Left cardiac atrium (tissue), 4 donors: ENCODE data around the gene HEATR1. TPM values are rescaled to one million over a fixed set of nuclear protein-coding genes. Genes with fewer than 3 reads are reported as not detected.

Experiments used
- ATAC-seq, 2 donors: fragments of 200-7000 bp; cut with Tn5 transposase; one replicate each; pipeline ENCODE4 v1.9.1; 2020; ENCODE audit warnings: mild to moderate bottlenecking in 2 of 2, moderate library complexity in 2 of 2
- DNase-seq: peaks from one replicate; pipeline ENCODE4 v3.0.0-alpha.2; 2020
- intact Hi-C, 2 donors: fragments of 100-400 bp; cut with DNase I; formaldehyde crosslinking; loops; one replicate each; pipeline versions ENCODE4 v1.14.1 to v1.15.1; 2022 to 2023
- total RNA-seq, 2 donors: library from RNA; stranded (reverse); fragmentation: NEBNext Ultra II Directional; extraction: Animal tissue kit (Norgen Biotek cat#: 25700); gene quantifications; one replicate each; pipeline ENCODE4 v1.2.1, GENCODE V29; 2021
- donor health status: DM: no; HTN: yes; CAD: no.
- donor health status: DM: no; HTN: yes; CAD: no; lungs with severe emphysema.
- donor health status: DM: yes; HTN: yes; CAD: no.
- donor health status: Dilated cardiomyopathy.

The HEATR1 gene
- total RNA-seq, 2 donors from 2014 or later: 13.0 to 17.1 TPM

GRCh38 chr1:236548452-236548851 lies 55.9 kb downstream of the HEATR1 start:
- ATAC-seq: no peak
- intact Hi-C loops: no loop called here
- DNase-seq: no peak

DNA sequence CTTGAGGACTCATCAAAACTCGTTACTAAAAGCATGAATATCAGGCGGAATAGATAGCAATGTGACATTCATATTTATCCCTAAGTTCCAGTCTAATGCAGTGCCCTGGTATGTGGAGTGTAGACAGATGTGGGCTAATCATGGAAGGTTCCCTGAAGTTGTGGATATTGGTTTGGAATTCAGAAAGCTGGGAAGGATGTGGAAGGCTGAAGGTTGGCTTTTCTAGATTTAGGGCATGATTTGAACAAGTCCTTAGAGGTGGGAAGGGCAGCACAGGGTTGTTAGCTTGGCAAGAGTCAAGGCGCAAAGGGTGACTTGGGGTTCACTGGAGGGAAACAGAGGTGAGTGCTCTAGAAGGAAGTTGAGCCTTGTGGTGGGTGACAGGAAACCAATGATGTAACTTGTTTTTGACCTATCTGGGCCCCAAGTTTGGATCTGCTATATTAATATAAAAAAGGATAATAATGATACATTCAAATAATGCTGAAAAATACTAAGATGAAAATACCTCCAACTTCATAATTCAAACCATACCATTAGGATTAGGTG lies 58.6 kb downstream of the HEATR1 start:
- ATAC-seq (no peak), DNase-seq (no peak)
- intact Hi-C loops: no loop called here

GRCh38 chr1:236543065-236543669 lies 61.1 kb downstream of the HEATR1 start:
- no peak for DNase-seq
- ATAC-seq: peak in 1 of 2 donors; percentile 60
- intact Hi-C loops: no loop called here

GRCh38 chr1:236541710-236542109 lies 62.6 kb downstream of the HEATR1 start:
- intact Hi-C loops: no loop called here
- DNase-seq: no peak
- peak in 1 of 2 donors; percentile 74 for ATAC-seq

GRCh38 chr1:236540813-236541465 lies 63.4 kb downstream of the HEATR1 start:
- peak in 1 of 2 donors; percentile 49 for ATAC-seq
- intact Hi-C loops: no loop called here

DNA sequence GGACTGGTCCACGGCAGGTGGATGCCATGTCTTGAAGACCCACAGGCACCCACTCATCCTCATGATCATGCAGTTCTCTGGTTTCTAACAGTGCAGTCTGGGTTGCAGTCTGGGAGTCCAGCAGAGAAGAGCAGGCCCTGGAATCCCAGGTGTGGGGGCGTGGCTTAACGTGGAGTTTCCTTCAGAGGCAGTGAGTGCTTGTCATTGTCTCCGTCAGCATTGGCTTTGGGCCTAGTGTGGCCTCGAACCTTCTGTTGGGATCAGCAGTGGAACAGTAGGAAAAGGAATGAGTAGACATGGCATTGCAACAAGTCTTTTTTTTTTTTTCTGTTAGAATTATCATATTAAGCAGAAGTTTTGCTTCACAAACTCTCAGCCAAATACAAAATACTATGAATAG lies 67.8 kb downstream of the HEATR1 start:
- intact Hi-C loops: no loop called here
- ATAC-seq (no peak), DNase-seq (no peak)

More at GRCh38 chr1:236540813-236541465, 63.4 kb downstream of the HEATR1 start:
- DNase-seq: no peak

DNA sequence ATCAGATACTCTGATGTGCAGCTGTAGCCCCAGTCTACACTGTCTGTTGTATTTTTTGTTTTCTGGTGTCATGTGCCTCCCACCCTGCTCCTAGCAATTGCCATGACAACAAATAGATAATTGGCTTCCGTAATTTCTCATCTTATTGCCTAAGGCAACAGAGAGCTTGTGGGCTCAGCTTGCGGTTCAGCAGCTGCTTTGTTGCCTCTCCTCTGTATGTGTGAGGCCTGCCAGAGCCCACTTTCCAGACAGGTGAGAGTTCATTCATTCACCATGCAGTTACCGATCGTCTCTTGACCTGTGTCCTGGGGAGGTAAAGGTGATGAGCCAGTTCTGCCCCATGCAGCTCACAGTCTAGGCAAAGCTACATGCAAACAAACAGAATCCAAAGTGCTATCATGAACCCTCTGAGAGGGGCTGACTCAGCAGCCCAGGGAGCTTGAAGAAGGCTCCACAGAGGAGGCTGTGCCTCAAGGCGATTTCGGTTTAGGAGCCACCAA lies 68.6 kb downstream of the HEATR1 start:
- intact Hi-C loops: no loop called here
- ATAC-seq (no peak), DNase-seq (no peak)

DNA sequence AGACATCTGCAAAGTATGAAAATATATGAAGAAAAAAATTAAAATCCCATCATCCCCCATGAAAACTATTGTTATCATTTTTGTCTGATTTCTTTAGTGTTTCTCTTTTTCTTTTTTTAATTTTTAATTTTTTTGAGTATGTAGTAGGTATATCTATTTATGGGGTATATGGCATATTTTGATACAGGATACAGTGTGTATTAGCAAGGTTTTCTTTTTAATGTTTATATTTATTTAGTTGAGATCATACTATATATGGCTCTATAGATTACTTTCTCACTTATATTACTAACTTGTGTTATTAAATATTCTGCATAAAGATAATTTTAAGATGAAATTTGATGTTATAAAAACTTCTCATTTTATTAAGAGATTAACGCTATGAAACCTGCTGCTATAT lies 69.1 kb downstream of the HEATR1 start:
- ATAC-seq (no peak), DNase-seq (no peak)
- intact Hi-C loops: no loop called here

DNA sequence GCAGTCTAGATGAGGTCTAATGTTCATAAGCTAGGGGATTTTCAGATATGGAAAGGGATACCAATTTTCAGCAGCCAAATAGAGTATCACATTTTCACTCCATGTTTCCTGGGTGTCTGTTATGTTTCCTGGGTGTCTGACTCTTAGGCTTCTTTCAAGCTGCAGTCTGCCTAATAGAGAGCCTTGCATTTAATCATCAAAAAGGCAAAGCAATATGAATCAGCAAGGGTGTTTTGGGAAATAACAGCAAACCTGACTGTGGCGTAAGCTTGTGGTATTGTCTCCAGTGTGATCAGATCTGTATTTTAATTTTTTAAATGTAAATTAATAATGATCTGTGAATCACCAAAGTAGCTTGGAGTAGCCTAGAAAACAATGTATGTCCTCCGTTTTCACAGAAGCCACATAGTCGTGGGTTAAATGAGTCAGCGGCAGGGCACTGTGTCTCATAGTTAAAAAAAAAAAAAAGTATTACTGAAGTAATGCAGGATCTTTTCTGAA lies 70.1 kb downstream of the HEATR1 start:
- intact Hi-C loops: no loop called here
- peak in 1 of 2 donors; percentile 21 for ATAC-seq
- DNase-seq: no peak

DNA sequence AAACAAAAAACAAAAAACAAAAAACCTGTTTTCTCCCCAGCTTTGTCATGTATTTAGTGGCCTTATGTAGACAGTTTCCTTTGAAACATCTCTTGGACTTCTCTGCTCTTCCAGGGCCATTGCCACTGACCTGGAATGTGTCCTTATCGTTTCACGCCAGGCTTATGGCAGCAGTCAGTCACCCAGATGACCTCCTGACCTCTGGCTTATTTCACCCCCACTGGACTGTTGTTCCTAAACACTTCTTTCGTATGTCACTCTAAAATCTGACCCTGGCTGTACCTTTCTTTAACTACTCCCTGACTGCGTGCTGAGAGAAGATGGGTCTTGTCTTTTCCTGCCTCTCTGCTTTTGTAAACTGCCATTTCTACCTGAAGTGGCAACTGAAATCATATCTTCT lies 71.5 kb downstream of the HEATR1 start:
- DNase-seq (no peak), ATAC-seq (peak in 1 of 2 donors; percentile 12)
- intact Hi-C loops: no loop called here

DNA sequence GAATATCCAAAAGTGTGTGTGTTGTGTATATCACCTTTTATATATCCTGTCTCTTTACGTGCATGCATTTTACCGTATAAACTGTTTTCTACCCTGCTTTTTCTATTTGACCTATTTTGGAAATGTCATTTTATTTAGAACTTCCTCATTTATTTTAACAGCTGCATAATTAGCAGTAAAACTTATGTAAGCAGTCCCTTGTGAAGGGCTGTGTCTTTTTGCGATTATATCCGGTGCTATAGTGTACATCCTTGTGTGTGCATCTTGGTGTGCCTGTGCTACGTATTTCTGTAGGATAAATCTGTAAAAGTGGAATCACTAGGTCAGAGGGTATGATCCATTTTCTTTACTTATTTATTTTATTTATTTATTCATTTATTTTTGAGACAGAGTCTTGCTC lies 73.4 kb downstream of the HEATR1 start:
- no peak for DNase-seq
- no peak for ATAC-seq
- intact Hi-C loops: no loop called here

GRCh38 chr1:236530286-236530685 lies 74.0 kb downstream of the HEATR1 start:
- no peak for ATAC-seq

GRCh38 chr1:236526079-236526478 lies 78.2 kb downstream of the HEATR1 start:
- intact Hi-C loops: no loop called here
- no peak for DNase-seq
- no peak for ATAC-seq

More at GRCh38 chr1:236530286-236530685, 74.0 kb downstream of the HEATR1 start:
- DNase-seq: no peak
- intact Hi-C loops: no loop called here

- ATAC-seq: no peak
Observed at GRCh38 chr1:236524895-236525184, 79.5 kb downstream of the HEATR1 start.

DNA sequence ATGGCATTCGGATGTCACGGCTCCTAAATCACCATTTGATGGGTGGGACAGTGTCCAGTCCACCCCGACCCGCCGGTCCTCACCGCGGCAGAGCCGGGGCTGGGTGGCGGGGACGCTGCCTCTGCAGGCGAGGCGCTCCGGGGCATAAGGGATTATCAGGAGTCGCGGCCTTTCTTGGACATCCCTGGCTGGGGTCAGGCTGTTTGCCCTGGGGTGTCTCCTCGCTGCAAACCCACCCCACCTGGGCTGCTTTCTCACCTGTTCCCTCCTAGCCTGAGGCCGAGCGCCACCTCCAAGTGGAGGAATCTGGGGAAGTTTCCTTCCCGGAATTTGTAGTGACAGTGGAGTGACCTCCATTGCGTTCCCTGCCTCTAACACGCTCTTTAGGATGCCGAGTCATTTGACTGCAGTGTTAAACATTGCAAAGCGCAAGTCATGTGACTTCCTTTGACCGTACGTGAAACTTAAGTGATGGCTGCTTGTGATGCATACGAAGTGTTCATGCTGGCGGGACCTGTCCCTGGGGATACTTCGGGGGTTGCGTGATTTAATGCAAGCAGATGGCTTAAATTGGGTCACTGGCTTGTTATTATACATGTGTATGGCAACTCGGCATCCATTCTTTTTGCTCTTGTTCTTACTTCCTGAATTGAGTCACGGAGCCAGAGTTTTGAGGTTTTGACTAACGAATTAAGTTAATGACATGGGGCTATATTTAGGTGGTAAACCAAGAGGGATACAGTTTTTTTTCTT lies 80.0 kb downstream of the HEATR1 start:
- peak; percentile 61 to 80 for ATAC-seq
- DNase-seq: no peak
- intact Hi-C loops: no loop called here

More at GRCh38 chr1:236524895-236525184, 79.5 kb downstream of the HEATR1 start:
- intact Hi-C loops: no loop called here
- no peak for DNase-seq

GRCh38 chr1:236523704-236524141 lies 80.6 kb downstream of the HEATR1 start, which contains the start of gene LGALS8:
TSS of gene LGALS8 (plus strand) at chr1:236523982. CDS start at chr1:236526071, 2,089 bp downstream.
- peak; percentile 95 for ATAC-seq
- intact Hi-C loops: no loop called here
- peak; percentile 95 for DNase-seq

DNA sequence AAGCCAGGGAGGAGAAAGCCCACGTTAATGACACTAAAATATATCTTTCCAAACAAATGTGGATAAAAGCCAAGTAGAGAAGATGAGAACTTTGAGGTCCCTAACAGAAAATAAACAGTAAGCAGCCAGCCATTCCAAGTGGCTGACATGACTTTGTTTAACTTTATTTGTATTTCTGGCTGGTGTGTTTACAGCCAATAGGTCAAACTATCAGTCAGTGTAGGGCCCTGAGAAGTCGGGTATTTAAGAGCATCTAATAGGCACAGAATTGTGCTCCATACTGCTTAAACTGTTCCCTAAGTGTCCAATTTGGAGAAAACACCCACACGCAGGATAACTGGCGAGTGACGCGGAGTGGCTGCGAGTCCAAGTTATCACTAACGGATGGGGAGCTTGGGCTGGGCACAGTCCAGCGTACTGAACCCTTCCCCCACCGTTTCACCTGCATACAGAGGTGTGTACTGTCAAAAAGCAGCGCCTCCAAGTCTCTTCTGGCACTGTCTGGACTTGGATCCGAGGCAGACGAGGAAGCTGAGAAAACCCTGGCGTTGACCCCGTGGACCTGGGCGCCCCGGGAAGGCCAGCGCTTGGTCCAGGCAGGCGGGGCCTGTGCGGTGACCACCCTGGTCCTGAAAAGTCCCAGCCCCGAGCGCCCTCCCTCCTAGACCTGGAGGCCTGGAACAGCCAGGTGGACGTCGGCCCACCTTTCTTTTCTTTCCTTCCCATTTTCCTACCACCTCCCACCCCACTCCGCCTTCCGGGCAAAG lies 81.2 kb downstream of the HEATR1 start:
- intact Hi-C loops: no loop called here
- peak; percentile 33 for DNase-seq
- ATAC-seq: peak; percentile 41 to 53

DNA sequence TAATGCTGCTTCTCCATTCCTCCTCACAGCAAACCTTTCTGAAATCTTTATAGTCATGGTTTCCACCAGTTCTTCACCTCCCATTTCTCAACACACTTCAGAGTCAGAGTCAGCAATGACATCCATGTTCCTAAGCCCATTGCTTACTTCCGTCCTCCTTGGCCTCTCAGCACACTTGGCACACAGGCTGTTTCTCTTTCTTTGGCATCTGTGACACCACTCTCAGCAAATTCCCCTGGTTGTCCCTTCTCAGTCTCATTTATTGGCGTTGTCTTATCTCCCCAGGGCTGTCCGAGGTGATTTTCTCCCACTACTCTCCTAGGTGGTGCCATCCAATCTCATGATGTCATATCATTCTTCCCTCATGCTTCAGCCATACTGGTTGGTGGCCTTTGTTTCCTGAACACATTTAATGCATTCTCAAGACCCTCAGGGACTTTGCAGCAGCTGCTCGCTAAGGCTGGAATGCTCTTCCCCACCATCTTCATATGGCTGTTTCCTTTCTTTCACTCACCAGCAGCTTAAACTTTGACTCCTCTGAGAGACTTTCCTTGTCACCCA lies 83.8 kb downstream of the HEATR1 start:
- intact Hi-C loops: no loop called here
- DNase-seq (no peak), ATAC-seq (no peak)

GRCh38 chr1:236518322-236518721 lies 86.0 kb downstream of the HEATR1 start:
- intact Hi-C loops: no loop called here
- DNase-seq: no peak
- no peak for ATAC-seq
